Measurements from ENCODE around the gene KIF17. TPM values are rescaled to one million over a fixed set of nuclear protein-coding genes. Genes with fewer than 3 reads are reported as not detected.

Gene KIF17
- total RNA-seq, 1 donor from 2014 or later: not detected

DNA sequence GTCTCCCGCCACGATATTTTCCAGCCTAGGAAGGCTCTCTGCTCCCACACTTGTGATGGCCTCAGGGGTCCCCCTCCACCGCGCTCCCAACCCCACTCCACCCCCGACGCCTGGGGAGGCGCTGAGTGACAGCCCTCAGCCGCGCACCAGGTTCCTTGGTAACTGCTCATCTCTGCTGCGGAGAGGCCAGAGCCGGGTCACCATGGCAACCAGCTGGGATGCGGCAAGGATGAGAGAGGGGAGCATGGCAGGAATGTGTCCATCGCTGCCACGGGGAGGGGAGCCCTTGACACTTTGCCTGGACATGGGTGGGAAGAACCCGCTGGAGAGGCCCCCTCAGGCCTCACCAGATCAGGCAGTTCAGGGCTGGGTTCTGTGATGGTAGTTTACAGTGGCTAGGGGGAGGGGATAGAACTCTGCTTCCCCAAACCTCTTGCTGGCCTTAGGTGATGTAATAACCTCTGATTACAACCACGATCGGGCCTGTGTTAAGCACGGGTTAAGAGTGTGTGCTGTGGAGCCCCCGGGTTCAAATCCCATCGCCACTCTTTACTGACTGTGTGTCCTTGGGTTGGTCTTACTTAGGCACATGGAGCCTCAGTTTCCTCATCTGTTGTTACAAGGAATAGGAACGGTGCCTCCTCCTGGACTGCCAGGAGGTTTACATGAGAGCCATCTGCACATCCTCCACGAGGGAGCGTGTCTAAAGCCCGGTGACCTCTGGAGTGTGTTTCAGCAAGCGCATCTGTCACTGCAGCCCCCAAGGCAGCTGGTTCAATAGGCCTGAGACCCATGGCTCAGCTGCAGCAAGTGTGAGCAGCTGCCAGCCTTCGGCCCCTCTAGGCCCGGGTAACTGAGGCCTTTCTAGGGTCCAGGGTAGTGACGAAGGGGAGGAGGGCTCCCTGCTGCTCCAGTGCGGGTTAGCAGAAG is 6.3 kb downstream of the KIF17 start:
- intact Hi-C loops (cut with micrococcal nuclease): no loop called here

DNA sequence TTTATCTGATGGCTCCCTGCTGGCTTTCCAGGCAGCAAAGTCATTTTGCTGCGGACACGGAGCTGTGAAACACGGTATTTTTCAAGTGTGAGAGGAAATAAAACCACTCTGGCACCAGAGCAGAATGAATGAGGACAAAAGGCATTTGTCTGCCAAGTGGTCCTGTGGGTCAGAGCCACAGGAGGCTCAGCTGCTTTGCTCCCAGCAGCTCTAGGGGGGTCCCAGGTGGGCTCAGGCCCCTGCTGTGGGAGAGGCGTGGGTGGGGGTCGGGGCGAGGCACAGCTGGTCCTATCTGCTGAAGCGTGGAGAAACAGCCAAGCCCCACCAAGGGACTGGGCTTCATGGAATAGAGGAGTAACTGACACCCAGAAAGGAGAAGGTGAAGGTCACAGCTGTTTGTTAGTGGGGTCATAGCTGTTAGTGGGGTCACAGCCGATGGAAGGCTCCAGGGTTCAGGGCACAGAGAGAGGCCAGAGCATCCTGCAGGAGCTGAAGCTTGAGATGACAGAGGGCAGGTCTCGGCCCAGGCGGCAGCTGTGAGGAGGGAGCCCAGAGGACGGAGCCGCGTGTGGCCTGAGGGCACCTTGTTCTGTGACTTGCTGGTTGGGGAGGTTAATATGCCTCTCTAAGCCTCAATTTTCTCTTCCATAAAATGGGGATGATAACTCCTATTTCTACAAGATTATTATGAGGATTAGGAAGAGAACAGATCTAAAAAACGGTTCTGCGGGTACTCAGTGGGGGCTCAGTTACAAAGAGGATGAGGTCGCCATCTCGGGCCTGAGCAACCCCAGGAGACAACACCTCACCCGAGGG is 7.1 kb downstream of the KIF17 start:
- intact Hi-C loops (cut with micrococcal nuclease): no loop called here

DNA sequence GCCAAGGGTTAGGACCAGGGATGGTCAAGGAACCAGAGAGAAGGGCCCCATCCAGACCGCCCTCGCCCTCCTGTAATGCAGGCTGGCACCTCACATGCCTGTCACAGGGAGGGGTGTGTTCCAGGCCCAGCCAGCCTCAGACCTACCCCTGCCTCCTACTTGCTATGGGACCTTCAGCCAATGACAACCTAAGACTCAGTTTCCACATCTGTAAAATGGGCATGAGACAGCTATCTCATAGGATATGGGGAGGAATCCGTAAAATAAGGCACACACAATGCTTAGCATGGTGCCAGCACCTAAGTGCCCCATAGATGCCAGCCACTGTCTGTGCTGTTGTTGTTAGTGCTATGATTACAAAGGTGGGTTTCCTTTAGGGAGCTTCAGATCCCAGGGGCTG is 7.9 kb downstream of the KIF17 start:
- intact Hi-C loops (cut with micrococcal nuclease): no loop called here

DNA sequence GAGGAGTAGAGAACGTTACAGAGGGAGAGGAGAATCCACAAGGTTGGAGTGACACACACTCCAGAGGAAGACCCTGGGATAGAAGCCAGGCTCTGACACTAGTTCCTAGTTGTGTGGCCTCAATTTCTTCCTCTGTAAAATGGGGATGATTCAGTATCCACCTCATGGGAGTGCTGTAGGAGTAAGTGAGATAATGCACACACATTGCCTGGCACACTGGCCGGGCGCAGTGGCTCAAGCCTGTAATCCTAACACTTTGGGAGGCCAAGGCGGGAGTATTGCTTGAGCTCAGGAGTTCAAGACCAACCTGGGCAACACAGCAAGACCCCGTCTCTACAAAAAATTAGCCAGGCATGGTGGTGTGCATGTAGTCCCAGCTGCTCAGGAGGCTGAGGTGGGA is 8.9 kb downstream of the KIF17 start:
- intact Hi-C loops (cut with micrococcal nuclease): no loop called here

DNA sequence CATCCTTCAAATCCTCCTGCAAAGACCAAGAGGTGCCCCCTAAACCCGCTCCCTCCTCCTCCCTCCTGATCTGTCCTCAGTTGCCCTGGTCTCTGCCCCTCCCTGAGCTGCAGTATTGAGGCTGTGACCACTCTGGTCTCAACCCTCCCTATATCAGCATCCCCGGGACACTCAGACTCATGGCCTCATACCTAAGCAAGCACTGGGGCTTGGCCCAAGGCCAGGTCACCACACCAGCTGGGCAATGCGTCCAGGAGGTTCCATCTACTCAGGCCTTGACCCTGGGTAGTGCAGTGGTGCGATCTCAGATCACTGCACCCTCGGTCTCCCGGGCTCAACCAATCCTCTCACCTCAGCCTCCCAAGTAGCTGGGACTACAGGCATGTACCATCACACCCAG is 9.8 kb downstream of the KIF17 start:
- intact Hi-C loops (cut with micrococcal nuclease): no loop called here

DNA sequence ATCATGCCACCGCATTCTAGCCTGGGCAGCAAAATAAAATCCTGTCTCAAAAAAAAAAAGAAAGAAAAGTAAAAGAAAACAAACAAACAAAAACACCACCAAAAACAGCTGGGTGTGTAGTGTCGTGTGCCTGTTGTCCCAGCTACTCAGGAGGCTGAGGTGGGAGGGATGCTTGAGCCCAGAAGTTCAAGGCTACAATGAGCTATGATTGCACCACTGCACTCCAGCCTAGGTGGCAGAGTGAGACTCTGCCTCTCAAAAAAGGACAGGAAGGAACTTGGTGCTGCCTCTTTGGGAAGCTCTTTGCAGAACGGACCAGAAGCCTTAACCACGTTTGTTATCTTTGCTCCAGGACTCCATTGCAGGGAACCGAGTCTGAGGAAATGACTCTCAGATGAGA is 11.0 kb downstream of the KIF17 start:
- intact Hi-C loops (cut with micrococcal nuclease): no loop called here

DNA sequence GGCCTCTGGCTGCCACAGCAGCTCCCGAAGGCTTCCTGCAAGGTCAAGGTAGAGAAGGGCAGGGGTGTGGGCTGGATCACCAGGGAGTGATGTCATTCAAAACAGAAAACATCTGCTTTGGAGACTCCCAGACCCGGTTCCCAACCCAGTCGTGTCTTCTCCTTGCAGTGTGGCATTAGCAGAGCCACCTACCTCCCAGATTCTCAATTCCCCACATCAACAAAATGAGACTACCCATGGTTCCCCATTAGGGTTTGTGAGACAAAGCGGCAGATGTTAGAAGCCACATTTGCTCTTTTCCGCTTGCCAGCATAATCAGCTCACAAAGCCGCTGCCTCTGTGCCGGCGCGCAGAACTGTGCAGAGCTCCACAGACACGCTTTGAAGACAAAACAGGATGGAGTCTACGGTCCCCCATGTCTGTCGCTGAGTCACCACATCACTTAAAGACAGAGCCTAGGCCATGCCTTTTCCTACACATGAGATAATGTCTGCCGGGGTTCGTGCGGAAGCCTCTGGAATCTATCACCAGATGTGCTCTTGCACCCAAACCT is 12.5 kb downstream of the KIF17 start:
- intact Hi-C loops (cut with micrococcal nuclease): no loop called here

DNA sequence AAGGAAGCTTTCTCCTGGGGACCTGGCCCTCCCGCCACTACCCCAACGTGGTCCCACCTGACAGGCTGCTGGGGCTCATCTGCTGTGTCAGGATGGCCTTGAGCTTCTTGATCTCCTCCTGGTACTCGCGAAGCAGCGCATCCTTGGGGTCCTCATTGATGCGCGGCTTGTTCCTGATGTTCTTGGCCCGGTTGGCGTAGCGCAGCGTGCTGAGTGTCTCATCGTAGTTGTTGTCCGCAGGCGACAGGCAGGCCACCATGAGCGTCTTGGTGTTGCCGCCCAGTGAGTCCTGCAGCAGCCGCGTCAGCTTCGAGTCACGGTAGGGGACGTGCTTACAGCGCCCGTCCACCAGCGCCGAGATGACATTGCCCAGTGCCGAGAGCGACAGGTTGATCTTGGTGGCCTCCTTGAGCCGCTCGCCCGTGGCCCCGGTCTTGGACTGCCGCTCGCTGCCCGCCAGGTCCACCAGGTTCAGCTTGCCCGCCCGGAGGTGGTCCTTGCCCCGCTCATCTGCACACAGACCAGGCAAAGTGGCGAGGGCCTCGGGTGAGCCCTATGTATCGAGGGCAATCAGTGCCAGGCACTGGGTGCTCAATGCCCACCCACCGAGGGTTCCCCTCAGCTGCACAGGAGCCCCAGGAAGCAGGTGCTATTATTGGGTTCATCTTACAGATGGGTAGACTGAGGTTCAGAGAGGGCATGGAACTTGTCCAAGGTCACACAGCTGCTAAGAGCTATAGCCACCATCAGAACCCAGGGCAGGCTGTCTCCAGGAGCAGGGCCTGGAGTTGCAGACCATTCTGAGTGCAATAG is 13.2 kb downstream of the KIF17 start:
- intact Hi-C loops (cut with micrococcal nuclease): no loop called here

DNA sequence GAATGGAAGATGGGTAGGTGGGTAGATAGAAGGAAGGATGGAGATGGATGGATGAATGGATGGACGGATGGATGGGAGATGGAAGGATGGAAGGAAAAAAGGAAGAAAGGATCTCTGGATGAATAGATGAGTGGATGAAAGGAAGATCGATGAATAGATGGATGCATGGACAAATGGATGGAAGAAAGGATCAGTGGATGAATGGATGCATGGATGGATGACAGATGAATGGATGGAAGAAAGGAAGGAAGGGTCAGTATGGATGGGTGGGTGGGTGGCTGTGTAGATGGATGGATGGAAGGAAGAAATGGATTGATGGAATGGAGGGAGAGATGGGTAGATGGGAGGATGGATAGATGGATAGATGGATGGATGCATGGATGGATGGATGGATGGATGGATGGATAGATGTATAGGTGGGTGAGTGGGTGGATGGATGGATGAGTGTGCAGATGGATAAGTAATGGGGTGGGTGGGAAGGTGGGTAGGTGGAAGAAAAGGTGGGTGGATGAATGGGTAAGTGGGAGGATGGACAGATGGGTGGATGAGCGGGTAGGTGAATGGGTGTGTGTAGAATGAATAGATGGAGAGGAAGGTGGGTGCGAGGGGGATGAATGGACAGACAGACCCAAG is 14.6 kb downstream of the KIF17 start:
- intact Hi-C loops (cut with micrococcal nuclease): no loop called here

DNA sequence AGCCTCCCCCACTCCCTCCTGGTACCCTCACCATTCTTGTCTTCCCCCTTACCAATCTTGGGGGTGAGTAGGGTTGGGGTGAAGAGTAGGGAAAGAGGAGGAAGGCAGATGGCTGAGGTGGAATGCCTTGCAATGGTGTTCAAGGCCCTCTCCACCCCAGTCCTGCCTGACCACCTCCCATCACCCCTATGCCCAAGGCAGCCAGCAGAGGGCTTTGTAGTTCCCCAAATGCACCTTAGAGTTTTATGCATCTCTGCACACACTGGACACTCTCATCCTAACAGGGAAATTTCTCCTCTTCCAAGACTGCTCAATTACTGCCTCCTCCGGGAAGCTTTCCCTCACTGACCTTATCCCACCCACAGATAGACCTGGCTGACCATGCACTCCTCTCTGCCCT is 15.4 kb downstream of the KIF17 start:
- intact Hi-C loops (cut with micrococcal nuclease): no loop called here

DNA sequence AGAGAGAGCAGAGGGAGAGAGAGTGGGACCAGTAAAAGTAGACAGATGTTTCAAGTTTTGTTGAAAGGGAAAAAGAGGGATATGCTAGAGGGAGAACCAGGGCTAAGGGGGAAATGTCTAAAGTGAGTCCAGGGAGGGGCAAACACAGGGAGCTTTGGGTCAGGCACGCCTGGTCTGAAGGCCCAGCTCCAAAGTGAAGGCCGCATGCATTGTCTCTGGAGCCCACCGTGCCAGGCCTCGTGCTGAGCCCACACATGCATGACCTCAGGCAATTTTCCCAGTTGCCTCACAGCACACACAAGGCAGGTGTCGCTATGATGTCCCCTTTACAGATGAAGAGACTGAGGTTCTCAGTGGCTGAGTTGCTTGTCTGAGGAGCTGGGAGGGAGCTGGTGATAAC is 16.0 kb downstream of the KIF17 start:
- intact Hi-C loops (cut with micrococcal nuclease): no loop called here

DNA sequence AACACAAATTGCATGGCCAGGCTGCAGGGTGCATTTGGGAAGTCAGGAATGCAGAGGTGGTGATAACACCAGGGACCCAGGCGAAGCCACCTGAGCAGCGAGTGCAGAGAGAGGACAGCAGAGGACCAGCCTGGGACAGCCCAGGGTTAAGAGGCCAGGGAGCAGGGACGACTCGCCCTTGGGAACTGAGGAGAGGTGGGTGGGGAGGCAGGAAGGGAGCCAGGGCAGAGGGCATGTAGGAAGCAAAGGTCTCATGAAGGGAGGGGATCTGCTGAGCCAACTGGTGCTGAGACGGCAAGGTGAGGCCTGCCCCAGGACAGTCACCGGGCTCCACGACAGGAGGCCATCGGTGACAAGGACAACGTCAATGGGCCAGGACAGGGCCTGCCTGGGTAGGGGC is 16.4 kb downstream of the KIF17 start:
- intact Hi-C loops (cut with micrococcal nuclease): no loop called here

DNA sequence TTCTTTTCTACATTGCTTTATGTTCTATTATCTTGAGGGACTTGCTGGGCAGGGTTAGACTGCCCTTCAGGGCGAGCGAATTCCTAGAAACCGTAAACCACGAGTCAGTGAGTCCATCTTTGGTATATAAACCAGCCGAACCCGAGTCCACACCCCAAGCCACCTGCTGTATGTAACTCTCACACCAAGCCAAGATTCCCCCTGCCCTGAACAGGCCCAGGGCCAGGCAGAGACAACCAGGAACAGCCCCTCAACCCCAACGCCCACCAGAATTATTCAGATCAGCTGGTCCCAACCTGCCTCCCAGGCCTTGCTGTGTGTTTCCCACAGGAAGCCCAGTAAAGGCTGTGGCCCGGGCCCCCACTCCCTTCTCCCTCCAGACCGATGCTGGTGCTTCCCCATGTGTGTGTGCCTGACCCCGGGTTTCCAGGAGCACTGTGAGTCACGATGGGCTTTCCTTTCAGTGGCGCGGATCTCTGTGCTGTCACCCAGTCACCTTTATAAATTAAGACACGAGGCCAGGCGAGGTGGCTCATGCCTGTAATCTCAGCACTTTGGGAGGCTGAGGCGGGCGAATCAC is 17.1 kb downstream of the KIF17 start:
- intact Hi-C loops (cut with micrococcal nuclease): no loop called here

DNA sequence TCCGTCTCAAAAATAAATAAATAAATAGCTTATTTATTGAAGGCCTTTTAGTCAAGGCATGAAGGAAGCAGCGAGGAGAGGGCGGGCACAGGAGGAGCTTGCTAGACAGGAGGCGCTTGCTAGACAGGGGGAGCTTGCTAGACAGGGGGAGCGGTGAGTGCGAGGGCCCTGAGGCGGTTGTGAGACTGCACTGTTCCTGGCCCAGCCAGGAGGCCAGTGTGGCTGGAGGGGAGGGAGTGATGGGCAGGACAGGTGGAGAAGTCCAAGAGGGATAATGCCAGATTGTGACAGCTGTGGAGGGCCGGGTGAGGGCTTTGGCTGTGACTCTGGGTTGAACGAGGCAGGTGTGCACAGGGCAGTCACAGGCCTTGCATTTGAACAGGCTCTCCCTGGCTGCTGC is 18.2 kb downstream of the KIF17 start:
- intact Hi-C loops (cut with micrococcal nuclease): no loop called here

DNA sequence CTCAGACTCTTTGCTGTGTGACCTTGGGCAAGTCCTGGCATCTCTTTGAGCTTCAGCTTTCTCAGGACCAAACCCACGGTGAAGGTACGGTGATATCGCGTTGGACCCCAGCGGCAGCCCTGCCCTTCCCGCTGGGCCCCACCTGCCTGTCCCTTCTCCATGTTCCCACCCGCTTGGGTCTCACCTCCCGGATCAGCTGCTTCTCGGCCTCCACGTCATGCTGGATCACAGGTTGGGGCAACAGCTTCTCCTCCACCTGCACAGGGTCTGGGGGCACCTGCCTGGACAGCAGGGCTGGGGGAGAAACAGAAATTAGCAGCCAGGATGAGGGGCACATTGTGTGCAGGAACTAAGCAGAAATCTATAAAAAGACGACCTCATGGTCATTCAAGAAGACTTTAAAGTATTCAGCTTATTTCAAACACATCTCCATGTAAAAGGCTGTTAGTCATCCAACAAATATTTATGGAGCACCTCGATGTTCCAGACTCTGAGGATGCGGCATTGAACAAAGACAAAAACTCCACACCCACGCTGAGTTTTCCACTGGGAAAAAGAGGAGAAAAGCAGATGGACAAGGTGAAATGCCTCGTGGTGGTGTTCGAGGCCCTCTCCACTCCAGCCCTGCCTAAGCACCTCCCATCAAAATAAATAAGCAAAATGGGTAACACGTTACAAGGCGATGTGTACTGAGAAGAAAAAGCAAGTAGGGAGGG is 19.5 kb downstream of the KIF17 start:
- intact Hi-C loops (cut with micrococcal nuclease): no loop called here

DNA sequence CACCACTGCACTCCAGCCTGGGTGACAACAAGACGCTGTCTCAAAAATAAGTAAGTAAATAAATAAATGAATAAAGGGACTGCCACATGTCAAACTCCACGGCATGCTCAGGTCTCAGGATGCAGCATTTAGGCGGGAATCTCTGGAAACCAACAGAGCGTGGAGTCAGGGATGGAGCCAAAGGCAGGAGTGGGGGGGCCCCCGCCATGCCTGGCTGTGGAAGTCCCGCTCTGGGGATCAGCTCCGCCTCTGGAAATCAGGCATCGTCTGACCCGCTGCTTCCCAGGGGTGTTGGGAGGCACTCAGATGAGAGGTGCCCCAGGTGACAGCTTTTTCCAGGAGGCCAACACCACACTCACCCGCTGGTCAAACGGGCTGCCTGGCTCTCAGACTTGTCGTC is 20.2 kb downstream of the KIF17 start:
- intact Hi-C loops (cut with micrococcal nuclease): loop anchor here (2.0 kb wide), 1 partner anchor 35 kb away; the partner anchor contains the start of gene SH2D5

DNA sequence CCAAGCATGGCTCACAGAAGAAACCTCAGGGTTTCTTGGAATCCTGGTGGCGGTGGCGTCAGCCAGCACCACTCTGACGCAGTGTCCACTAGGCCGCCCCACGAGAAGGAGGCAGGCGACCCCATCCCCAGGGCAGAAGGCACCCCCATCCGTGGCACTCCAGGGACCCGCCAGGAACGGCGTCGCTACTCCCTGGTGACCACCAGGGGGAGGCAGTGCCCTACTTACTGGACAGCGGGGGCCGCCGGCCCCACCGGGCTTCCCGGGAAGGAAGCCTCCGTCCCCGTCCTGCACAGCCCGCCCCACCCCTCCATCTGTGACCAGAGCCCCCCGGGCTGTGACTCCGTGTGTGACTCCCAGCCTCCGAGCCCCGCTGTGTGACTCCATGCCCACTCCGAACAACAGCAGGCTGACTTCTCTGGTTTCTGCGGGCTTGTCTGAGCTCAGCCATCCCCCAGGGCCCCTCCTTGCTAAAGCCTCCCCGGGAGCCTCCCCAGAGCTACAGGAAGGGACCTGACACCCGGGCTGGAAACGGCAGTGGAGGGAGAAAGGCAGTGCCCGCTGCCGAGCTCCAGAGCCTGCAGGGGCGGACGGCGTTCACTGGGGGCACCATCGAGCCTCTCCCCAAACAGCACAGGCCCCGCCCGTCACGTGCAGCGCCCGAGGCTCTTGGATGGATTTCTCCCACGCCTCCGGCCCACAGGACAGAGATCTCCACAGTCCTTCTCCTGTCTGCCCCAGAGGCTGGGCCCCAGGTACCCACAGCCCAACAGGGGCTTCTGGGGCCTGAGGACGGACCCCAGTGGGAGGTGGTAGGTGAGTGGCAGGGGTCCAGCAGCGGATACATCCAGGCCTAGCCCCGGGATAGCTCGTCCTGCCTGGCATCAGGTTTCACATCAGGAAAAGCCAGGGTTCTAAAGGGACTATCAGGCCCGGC is 21.1 kb downstream of the KIF17 start:
- intact Hi-C loops (cut with micrococcal nuclease): loop anchor here (1.0 to 2.0 kb wide), 2 partner anchors 36 to 499 kb away; partner anchors contain the start of gene SH2D5

DNA sequence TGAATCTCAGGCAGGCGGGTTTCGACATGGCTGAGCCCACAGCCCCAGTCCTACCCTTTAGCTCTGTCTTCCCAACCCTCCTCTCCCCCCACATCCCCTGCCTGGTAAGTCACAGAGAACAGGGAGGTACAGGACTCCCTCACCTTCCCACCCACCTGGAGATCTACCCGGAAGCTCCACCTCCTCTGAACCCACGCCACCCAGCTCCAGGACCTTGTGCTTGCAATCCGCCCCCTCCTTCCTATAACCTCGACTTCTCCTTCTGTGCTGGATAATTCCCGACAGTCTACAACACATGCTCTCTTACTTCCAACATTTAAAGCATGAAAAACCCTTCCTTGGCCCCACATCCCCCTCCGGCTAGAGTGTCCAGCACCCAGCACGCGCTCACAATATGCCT is 22.3 kb downstream of the KIF17 start:
- intact Hi-C loops (cut with micrococcal nuclease): no loop called here

DNA sequence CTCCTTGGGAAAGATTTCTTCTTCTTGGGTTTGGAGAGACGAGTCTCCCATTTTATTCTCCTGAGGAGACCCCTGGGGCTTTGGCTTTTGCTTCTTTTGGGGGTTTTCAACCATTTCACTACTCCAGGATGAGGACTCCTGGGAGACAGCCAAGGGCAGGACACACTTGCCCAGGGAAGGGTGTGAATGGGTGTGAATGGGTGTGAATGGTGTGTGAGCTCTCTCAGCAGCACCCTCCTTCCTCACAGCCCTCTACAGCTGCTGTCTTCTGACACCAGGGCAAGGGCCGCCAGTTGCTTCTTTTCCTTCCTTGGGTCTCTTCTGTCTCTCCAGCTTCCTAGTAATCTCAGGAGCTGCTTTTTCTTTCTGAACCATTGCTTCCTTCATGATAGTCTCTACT is 24.2 kb downstream of the KIF17 start:
- intact Hi-C loops (cut with micrococcal nuclease): no loop called here
